NCI-H460 (cell line): Measurements from ENCODE around the gene DUSP6. TPM values are rescaled to one million over a fixed set of nuclear protein-coding genes. Genes with fewer than 3 reads are reported as not detected.
A peak's percentile ranks its signal among the peaks of the same experiment; 100 is the strongest.

Experiments used
- DNase-seq: peaks from one replicate; pipeline ENCODE4 v3.0.0-alpha.2; 2016; ENCODE audit warnings: low read depth; ENCODE audit errors: extremely low read depth
- total RNA-seq: library from RNA; depleted of rRNA; stranded (reverse); fragments of >200 nt; shearing (Covaris generic); gene quantifications from 2 replicates; pipeline ENCODE4 v1.2.3, GENCODE V29; 2014

The DUSP6 gene
- total RNA-seq, 1 experiment from 2014 or later: 172 TPM

DNA sequence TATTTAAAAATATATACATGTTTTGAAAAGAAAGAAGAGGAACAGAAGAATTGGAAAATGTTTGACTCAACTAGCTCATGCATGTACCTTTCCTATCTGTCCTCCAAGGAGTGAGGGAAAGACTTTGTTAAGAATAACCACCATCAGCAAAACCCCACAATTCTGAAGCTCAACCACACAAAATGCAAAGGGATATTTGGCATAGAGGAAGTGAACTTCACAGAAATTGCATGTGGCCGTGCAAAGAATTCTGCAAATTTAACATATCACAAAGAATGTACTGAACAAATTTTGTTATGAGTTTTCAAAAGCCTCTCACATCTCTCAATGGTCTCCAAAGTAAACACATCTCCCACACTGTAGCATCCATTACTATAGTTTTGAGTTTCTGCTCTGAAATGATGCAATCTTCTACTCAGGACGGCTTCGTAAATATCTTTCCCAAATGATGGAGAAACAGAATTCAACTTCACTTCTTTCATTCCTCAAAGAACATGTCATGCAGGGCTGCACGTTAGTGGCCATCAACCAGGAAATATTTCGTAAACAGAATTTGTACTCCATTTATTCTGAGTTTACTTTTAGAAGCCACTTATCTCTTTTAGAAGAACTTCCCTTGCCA, 17.6 kb downstream of the DUSP6 start:
- DNase-seq: no peak

DNA sequence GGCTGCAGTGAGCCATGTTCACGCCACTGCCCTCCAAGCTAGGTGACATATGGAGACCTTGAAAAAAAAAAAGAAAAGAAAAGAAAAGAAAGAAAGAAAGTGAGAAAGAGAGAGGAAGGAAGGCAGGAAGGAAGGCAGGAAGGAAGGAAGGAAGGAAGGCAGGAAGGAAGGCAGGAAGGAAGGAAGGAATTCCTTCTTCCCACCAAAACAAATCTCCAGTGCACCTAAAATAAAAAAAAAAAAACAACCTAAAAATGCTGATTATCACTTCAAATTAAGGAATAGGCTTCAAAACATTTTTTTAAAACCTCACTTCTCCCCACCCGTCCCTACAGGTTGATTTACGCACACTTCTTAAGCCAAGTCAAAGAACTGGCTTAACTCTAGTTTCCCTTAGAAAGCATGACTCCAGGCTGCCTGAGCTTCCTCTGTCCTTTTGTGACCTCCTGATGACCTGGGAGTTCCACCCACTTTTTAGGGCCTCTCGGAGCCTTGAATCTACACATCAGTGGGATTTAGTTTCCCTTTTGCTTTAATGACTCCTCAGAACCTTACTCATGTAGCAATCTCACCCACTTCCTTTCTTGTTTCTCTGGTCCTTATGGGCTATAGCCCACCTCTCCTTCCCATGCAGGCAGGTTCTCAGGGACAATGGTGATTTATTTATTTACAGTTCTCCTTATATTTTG, 18.6 kb downstream of the DUSP6 start:
- no peak for DNase-seq

DNA sequence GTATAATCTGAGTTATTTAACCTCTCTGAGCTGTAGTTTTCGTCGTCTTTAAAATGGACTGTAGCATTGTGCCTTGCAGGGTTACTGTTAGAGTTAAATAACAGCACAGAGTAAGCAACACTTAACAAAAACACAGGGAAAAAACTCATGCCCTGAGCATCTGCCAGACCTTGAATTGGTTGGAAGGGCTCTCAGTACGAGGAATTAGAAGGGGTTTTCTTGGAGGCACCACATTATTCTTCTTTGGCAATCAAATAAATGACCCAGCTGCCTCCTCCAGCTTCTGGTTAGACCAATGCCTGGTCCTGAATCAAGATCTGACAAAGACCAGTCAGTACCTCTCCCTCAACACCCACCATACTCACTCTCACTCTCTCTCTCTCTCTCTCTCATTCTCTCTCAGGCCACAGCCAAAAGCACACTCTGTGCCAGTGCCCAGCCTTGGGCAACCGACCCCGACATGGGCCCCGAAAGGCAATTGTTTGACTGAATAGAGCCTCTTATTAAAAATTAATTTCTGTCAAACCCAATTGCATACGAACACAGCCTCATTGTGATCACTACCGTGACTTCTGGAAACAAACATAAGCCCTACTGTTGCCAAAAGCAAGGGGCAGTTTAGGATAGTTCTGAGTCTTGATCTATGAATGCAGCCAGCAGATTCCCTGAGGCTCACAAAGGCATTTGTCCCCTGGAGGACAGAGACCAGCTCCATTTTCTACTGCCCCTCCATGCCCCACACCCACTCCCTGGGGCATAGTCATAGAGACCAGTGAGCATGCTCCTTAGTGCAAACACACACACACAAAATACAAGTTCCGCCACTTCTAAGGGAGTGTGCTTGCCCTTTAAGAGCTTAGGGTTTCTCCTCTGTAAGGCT, 23.9 kb downstream of the DUSP6 start:
- DNase-seq: no peak

DNA sequence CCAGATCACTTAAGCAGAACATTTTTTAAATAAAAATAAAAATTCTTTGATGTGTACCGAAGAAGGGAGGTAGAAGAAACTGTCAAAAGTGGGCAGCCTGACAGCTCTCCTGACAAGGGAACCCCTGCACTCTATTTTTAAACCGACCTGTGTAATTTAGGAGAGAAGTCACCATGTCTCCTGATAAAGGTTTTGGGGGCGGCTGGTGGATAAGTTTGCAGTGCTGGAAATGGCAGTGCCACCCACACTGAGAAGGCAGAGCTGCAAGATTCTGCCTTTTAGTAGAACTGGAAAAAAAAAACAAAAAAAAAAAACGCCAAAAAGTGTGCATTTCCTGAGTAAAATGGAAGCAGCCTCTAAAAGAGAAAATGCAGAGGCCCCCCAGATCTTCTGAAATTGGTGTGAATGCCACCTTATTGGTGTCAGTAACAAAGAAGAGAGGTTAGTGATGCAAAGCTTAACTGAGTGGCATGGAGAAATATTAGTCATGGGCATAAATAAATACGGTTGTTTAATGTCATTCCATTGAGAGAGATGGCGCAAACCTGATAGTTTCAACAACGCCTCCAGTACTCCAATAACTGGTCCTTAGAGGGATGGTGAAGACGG, 24.7 kb downstream of the DUSP6 start:
- DNase-seq: peak; percentile 60

DNA sequence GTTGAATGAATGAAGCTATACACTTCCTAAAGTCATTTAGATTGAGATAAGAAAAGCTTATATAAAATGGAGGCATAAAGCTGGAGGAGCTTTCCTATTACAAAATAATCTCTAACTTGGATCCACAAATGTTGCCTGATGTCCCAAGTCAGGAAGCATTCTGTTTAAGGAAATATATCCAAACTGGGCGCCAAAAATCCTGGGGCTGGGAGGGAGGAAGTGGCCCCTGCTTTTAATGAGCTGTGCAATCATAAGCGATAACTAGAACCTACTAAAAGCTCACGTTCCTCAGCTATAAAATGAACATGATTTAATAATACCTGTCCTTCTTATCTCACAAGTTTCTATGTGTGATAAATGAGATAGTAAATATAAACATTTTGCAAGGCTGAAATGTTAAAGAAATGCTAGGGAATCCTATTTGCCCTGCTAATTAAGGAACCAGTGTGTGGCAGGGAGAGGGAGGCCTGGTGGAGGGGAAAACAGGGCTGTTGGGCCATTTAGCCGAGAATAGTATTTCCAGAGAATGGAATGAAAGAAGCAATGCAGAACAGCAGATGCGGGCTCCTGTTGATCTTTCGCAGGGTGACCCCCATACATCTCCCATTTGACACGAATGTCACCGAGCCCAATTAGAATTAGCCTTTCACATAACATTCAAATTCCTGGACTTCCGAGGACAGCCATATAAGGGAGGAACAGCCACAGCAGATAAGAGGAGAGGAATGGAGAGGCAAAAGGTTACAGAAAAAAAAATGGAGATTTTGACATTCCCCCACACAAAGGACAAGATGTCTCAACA, 25.9 kb downstream of the DUSP6 start:
- DNase-seq: no peak

DNA sequence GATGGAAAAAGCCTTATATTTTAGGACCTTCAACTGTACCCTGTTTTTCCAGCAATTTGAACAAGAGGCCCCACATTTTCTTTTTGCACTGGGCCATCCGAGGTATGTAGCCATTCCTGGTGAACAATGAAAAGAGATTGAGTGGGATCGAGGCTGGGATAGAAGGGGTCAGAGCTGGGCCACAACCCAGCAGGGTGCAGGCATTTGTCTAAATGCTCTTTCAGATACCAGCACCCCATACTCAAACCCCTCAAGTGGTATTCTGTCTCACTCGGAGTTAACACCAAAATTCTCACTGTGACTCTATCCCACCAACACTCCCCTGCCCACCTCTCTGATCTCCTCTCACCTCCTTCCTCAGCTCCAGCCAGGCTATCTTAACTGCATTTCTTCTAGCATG, 26.8 kb downstream of the DUSP6 start:
- DNase-seq: no peak

DNA sequence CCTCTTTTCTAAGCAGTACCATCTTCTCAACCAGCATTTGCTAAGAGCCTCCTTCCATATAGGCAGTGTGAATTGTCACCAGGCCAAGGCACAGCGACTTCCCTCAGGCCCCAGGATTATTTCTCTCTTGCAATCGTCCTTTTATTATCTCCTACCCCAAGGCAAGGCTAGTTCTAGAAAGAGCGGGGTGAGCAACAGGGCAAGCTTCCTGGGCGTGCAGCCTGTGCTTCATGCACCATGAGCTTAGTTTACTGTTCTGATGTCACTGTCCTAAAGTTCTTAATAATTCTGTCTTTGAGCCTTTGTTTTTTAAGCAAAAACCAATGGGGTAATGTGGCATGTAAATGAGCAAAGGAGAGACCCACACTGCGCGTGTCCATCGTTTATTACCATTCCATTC, 27.9 kb downstream of the DUSP6 start:
- no peak for DNase-seq

DNA sequence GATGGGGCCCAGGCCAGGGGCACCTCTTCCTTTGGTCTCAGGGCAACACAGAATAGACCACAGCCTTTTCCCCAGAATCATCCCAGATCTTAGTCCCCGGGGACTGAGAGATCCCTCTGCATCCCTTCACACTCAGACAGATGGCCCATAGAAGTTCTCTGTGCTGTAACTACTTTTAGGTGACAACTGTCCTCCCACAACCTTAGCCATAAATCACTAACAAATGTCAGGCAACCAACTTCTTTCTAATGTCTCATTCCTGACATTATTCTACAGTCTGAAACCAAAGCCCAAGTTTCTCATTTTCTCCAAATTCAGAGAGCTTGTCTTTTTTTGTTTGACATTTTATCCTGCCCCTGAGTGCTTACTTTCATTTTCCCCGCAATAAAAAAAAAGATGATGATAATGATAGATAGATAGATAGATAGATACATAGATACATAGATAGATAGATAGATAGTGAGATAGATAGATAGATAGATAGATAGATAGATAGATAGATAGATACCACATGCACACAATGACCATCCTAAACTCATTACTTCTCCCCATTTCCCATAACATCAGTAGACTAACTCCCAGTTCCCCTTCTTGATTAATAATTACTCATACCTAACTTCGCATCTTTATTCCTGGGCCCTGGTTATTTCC, 28.6 kb downstream of the DUSP6 start:
- DNase-seq: no peak

DNA sequence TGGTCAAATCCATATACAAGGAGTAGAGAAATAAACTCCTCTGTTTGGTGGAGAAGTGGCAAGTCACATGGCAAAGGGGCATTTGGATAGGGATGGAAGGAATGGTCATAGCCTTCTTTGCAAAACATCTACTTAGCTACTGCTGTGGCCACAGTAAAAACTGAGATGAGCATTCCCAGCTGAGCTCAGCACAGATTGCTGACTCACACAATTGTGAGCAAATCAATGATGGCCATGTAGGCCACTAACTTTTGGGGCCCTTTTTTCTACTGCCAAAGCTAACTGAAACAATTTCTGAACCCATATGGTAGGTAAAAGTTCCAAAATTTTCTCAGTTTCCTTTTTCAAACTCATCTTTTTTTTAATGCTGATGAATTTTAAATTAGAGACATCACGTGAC, 31.6 kb downstream of the DUSP6 start:
- no peak for DNase-seq

DNA sequence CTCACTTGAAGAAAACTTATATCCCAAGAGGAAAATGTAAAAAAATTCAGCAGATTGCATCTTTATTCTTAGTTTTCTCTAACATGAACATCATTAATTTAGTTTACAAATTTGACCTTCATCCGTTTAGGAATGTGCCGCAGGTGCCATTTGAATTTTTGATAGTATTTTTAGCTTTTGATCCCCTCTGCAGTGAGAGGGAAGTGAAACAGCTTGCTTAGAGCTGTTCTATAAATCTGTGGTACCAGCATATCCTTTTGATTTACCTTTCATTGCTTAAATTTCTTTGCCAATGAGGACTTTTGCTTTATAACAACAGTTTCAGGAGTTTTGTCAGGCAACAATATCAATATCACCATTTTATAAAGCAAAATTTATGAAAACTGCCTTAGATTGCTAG, 32.7 kb downstream of the DUSP6 start:
- DNase-seq: no peak

DNA sequence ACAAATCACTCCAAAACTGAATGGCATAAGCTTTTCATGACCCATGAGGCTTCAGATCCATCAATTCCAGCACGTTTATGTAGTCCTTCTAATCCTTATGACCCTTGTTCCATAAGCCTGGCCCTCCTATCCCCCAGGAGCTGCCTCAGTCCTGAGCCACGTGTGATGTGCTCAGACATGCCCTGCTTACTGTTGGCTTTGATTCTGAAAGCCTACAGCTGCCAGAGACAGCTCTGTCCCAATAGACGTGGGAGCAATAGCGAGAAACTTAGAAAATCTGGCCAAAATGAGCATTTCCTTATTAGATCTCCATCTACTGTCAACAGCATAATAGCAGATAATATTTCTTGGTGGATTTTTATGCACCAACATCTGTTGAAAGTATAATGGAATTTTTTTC, 33.2 kb downstream of the DUSP6 start:
- DNase-seq: no peak

DNA sequence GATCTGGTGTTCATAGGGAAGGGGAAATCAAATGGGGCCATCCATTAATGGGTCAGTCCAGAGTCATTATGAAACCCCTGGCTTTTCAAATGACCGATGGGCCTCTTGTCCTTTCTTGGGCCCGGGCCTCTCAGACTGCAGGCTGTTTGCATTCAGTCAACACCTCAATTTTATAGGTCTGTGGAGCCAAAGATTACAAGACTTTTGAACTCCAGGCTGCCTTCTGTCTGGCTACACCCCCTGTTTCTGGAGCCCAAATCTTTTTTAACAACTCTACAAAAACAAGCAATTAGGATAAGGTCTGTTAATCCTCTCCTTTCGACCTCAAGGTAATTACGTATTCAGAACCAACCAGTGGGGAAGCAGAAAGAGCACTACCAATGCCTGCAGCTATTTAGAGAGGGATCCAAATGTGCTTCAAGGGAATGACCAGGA, 35.6 kb downstream of the DUSP6 start:
- DNase-seq: no peak

DNA sequence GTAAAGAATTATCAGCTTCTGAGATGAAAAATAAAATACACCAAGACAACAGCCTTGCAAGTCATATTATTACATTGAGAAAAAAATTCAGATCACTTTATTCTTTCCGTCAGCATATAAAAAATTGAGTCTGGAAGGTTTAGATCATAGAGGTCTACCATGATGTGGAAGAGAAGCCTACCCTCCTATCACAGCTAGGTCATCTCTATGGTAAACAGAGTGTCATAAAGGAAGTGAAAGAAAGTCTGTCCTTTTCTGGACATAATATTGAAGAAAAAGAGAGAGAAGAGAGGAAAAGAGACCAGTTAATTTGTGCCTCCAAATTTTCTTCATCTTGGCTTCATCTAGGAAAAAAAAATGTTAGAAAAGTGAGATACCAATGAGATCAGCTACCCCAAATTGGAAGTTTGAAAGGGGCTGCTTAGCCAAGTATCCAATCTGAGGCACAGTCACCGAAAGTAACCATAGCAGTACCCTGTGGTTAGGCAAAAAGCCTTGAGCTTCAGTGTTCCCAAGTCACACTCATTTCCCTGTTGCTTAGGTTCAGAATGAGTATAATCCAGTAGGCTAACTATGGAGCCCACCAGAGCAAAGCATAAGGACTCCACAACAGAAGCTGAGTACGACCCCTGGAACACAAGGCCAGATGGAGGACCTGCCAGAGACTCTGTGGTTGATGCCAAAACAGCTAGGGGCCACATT, 38.1 kb downstream of the DUSP6 start:
- no peak for DNase-seq

DNA sequence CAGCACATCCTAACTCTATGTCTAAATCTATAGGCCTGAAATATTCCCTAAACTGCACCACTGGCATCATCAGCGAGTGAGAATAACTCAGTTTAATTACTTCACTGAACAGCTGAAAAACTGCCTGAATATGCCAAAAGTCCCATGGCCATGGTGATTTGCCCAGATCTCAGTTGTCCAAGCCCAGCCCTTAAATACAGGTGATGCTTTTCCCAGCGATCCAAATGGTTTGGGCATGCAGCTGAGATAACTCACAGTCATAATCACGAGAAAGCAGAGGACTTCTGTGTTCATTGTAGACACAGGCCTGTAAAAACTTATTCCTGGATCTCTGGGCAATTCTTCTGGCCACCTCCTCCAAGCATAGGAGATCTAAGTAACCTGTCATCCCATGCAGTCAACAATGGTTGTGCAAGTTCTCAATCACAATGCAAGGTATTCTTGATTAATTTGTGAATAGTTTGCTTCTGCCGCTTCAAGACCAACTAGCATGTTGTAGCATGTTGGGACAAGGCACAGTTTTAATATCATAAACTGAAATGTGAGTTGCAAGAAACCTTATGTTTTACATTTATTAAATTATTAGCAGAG, 40.5 kb downstream of the DUSP6 start:
- no peak for DNase-seq

DNA sequence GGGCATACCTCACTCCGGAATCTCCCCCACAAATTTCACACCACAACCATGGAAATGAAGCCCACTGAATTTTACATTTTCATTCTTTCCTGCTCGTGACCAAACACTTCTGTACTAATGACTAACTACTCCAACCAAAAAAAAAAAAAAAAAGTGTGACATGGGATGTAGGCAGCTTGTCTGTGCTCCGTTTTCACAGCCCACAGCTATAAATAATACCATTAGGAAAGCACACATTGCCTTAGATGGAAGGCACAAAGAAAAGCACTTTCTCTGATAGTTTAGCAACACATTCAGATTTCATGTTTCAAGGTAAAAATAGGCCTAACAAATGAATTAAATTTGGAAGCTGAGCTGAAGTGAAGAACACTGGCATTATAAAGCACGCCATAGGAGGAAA, 42.5 kb downstream of the DUSP6 start:
- no peak for DNase-seq

DNA sequence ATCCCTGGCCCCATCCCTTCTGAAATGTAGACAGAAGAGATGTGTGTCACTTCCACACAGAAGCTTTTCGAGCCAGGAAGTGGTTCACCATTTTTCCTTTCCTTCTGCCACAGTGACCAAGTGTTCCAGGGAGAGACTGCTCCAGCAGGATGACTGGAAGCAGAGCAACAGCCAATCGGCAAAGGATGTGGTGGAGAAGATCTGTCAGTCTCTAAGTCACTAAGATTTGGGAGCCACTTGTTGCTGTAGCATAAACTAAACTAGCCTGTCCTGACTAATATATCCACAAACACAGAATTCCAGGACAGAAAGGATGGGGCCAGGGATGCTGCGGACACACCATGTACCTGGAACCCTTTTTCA, 42.9 kb downstream of the DUSP6 start:
- no peak for DNase-seq

DNA sequence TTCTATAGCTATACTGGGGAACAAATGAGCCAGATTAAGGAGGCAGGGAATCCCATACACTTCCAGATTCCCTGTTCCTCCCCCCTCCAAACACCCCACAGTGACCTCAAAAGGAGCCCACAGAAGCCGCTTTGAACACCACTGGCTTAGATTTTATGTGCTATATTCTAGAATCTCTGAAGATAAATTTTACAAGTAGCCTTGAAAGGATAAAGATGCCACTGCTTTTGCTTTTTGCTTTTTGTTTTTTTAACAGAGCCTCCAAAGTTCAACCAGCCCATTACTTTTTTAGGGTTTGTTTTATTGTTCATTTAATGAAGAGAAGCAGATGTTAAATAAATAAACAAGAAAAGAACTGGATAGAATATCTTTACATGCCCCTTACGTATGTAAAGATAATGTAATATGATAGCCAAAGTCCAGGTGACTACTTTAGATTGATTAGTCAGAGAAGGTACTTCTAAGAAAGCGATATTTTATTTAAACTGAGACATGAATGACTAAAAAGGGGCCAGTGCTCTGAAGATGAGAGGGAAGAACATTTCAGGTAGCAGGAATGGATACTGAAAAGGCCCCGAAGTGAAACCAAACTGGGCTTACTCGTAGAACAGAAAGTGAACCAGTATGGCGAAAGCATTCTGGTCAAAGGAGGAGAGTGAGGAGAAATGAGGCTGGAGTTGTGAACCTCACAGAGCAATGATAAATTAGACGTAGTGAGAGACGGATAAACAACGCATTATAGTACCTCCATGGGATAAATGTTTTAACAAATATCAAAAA, 44.6 kb downstream of the DUSP6 start:
- no peak for DNase-seq

DNA sequence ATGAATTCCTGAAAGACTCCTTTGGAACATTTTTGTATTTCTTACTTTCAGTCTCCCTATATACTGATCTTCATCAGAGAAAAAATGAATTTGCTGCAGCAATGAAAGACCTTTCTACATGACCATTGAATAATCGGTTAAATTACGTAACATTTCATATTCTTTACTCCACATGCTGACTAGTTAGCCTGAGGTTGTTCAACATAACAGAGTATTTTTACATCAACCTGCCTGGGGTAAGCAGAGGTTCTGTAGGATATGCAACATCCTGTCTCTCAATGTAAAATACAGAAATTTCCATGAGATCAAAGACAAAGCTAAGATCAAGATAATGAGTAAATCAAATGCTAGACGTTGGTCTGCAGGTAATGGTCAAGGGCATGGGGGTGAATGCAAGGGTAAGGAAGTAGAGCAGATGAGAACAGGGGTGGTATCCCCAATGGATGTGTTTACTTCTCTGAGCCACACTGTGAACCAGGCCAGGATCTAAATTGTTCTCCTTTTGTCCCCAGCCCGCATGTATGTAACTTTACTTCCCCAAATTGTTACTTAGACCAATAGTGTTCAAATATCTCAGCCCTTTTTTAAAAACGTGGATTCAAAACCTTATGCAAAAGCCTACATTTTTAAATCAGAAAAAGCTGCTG, 45.4 kb downstream of the DUSP6 start:
- DNase-seq: no peak
